IPS-18a (cell line): ENCODE results near the gene TNFRSF8.

Source experiments
- H3K27ac ChIP-seq: one replicate; pipeline ENCODE4 v1.5.1; 2013; ENCODE audit warnings: low read length
- H3K27me3 ChIP-seq: one replicate; pipeline ENCODE4 v1.6.1; 2013; ENCODE audit warnings: mild to moderate bottlenecking, low read length; ENCODE audit not compliant: control insufficient read depth, insufficient read depth
- H3K36me3 ChIP-seq: one replicate; pipeline ENCODE4 v1.6.1; 2013; ENCODE audit warnings: low read depth, low read length; ENCODE audit not compliant: control insufficient read depth
- H3K4me1 ChIP-seq: one replicate; pipeline ENCODE4 v1.6.1; 2013; ENCODE audit warnings: low read depth, low read length; ENCODE audit not compliant: control insufficient read depth
- H3K4me3 ChIP-seq: one replicate; pipeline ENCODE4 v1.5.1; 2013; ENCODE audit warnings: low read length
- H3K9ac ChIP-seq: one replicate; pipeline ENCODE4 v1.6.1; 2013; ENCODE audit warnings: mild to moderate bottlenecking, low read length, moderate library complexity
- H3K9me3 ChIP-seq: one replicate; pipeline ENCODE4 v1.6.1; 2013; ENCODE audit warnings: low read depth, low read length; ENCODE audit not compliant: control insufficient read depth

The TNFRSF8 gene

DNA sequence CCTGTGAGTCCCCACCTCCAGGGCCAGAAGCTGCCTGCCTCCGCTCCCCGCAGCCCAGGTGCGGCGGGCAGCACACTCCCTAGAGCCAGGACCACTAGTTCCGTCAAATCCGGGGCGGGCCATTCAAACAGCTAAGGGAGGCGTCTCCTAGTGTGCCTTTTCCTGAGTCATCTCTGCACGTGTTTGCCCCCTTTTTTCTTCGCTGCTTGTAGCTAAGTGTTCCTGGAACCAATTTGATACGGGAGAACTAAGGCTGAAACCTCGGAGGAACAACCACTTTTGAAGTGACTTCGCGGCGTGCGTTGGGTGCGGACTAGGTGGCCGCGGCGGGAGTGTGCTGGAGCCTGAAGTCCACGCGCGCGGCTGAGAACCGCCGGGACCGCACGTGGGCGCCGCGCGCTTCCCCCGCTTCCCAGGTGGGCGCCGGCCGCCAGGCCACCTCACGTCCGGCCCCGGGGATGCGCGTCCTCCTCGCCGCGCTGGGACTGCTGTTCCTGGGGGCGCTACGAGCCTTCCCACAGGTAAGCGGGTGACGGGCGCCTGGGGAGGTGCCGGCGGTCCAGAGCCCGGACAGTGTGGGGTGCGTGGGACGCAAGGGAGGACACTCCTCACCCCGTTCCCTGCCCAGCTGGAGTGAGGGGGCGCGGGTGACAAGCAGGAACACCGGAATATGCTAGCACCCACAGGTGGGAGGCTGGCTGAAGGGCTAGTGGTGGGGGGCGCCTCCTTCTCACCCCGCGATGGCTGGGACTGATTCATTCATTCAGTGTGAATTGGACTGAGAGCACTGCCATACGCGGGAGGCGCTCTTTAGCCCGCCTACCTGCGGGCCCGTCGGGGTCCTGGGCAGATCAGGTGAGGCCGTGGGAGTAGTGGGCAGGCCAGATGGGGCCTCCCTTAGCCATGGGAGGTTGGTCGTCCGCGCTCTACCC, at the start of gene TNFRSF8:
TSS of gene TNFRSF8 (plus strand) at position 163 of the 932 bp plus-strand sequence. CDS start at position 459, 296 bp downstream.
- Histone ChIP-seq H3K4me3 (peak within 1 kb of the TSS; percentile 70), H3K9me3 (no peaks in the 10 kb centered on the region), H3K9ac (peak within 1 kb of the TSS; percentile 65), H3K36me3 (no peaks in the 10 kb centered on the region), H3K27me3 (peaks cover 31% of the 10 kb centered on the region), H3K27ac (no peak within 1 kb of the TSS), H3K4me1 (peaks cover 35% of the 10 kb centered on the region)

DNA sequence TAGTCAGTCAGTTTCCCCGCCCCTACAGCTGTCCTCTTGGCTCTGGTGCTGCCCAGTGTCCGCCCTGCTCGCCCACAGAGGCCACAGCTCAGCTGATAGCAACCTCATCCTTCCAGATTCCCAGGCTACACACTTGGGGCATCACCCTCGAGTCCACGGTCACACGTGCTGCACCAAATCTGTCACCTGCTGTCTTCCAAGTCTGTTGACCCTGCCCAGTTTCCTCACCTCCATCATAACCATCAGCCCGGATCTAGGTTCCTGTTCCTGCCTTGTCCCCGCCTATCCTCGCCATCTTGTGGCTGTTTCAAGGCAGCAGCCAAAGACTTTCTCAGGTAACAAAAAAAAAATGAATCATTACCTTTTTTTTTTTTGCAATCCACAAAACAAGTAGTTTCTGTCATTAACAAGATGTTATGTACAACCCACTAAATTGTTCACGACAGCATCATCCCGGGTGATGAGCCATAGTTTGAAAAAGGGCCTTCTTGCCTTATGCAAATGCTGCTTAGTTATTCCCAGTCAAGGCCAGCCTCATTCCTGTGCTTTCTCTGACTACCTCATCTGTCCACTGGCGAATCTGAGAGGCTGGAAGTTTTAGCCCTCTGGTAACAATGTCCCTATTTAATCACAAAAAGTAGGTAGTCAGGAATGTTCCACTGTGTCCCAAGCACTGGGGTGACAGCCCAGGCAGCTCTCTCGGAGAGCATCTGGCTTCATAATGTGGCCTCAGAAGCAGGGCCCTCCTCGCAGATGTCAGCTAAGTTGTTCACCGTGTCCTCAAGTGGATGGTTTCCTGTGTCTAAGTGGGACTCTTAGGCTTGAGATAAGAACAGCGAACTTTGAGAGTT, 48.7 kb upstream of the TNFRSF8 start:
- H3K27ac ChIP-seq = no peak overlapping the region
- peaks cover 39% of the 10 kb centered on the region for H3K36me3 ChIP-seq
- no peaks in the 10 kb centered on the region for H3K27me3 ChIP-seq
- H3K4me1 ChIP-seq = no peaks in the 10 kb centered on the region
- H3K9ac ChIP-seq = no peak overlapping the region
- H3K4me3 ChIP-seq = no peak overlapping the region
- no peaks in the 10 kb centered on the region for H3K9me3 ChIP-seq

DNA sequence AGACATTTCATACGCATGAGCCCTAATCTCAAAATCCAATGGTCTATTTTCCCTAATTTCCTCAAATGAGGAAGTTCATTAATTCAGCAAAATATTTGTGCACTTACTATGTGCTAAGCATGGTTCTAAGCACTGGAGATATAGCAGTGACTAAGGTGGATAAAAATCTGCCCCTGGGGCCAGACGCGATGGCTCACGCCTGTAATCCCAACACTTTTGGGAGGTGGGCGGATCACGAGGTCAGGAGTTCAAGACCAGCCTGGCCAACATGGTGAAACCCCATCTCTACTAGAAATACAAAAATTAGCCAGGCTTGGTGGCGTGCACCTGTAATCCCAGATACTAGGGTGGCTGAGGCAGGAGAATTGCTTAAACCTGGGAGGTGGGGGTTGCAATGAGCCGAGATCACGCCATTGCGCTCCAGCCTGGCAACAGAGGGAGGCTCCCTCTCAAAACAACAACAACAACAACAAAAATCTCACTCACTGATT, 48.1 kb upstream of the TNFRSF8 start:
- Histone ChIP-seq H3K27me3 (no peaks in the 10 kb centered on the region), H3K36me3 (peaks cover 33% of the 10 kb centered on the region), H3K9me3 (no peaks in the 10 kb centered on the region), H3K27ac (no peak overlapping the region), H3K9ac (no peak overlapping the region), H3K4me3 (no peak overlapping the region), H3K4me1 (peaks cover 1% of the 10 kb centered on the region)

DNA sequence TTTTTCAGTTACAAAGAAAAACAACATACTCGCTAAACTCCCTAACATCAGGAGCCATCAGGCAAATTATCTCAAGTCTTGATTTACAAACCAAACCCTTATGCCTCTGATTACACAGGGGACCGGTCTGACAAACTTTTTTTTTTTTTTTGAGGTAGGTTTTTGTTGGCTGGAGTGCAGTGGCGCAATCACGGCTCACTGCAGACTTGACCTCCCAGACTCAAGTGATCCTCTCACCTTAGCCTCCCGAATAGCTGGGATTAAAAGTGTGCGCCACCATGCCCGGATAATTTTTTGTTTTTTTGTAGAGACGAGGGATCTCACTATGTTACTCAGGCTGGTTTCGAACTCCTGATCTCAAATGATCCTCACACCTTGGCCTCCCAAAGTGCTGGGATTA, 47.6 kb upstream of the TNFRSF8 start:
- Histone ChIP-seq H3K4me3 (no peak overlapping the region), H3K9ac (no peak overlapping the region), H3K36me3 (peaks cover 28% of the 10 kb centered on the region), H3K9me3 (no peaks in the 10 kb centered on the region), H3K4me1 (peaks cover 4% of the 10 kb centered on the region), H3K27me3 (no peaks in the 10 kb centered on the region), H3K27ac (no peak overlapping the region)

DNA sequence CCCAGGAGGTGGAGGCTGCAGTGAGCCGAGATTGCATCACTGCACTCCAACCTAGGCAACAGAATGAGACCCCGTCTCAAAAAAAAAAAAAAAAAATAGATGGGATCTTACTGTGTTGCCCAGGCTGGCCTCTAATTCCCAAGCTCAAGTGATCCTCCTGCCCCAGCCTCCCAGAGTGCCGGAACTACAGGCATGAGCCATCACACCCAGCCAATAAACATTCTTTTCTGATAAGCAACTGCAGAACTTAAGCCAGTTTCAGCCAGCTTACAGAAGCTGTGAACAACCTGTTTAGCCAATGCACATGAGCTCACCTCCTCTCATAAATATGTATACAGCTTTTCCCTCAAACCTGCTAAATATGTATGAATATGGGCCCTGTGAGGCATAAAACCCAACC, 46.9 kb upstream of the TNFRSF8 start:
- Histone ChIP-seq H3K27ac (no peak overlapping the region), H3K4me1 (peaks cover 4% of the 10 kb centered on the region), H3K36me3 (peaks cover 22% of the 10 kb centered on the region), H3K4me3 (no peak overlapping the region), H3K9me3 (no peaks in the 10 kb centered on the region), H3K9ac (no peak overlapping the region), H3K27me3 (no peaks in the 10 kb centered on the region)

DNA sequence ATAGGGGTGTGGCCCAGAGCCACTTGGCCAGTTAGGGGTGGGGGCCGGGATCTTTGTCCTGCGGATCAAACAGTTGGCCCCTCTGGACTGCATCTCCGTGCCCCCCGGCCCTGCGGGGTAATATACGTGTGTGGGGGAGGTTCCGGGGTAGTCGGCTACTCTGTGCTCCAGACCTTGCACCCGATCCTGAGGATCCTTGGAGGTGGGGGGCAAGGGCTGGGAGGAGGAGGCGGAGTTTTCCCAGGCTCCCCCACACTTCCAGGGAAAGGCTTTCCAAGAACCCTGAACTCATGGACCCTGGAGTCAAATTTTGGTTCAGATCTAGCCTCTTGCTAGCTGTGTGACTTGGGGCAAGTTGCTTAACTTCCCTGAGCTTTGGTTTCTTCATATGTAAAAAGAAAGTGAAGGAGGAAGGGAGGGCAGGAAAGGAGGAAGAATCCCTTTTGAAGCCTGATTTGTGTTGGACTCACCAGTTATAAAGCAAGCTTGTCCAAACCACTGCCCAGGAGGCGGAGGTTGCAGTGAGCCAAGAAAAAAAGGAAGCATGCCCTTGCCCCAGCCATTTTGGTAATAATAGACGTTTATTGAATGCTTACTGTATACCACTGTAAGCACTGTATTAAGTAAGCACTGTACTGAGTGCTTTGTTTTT, 43.1 kb upstream of the TNFRSF8 start:
- peak overlapping the region; percentile 69 for H3K9ac ChIP-seq
- H3K4me1 ChIP-seq = peaks cover 4% of the 10 kb centered on the region
- no peaks in the 10 kb centered on the region for H3K9me3 ChIP-seq
- peak overlapping the region; percentile 89 for H3K4me3 ChIP-seq
- peaks cover 15% of the 10 kb centered on the region for H3K36me3 ChIP-seq
- no peaks in the 10 kb centered on the region for H3K27me3 ChIP-seq
- peak overlapping the region; percentile 31 for H3K27ac ChIP-seq

DNA sequence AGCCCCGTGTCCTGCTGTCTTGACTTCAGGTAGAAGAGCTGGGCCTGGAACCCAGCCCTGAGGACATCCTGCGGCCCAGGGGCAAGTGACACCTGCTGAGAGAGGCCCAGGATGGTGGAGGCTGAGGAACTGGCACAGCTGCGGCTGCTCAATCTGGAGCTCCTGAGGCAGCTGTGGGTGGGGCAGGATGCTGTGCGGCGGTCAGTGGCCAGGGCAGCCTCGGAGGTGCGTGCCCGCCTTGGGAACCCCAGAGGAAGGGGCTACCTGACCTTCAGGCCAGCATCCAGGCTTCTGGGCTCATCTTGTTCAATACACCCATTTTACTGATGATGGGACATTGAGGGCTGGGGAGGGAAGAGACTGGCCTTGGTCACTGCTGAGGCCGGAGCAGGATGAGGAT, 41.5 kb upstream of the TNFRSF8 start:
- peaks cover 4% of the 10 kb centered on the region for H3K4me1 ChIP-seq
- no peak overlapping the region for H3K4me3 ChIP-seq
- peaks cover 26% of the 10 kb centered on the region for H3K36me3 ChIP-seq
- no peaks in the 10 kb centered on the region for H3K9me3 ChIP-seq
- H3K27me3 ChIP-seq = no peaks in the 10 kb centered on the region
- H3K27ac ChIP-seq = no peak overlapping the region
- no peak overlapping the region for H3K9ac ChIP-seq

DNA sequence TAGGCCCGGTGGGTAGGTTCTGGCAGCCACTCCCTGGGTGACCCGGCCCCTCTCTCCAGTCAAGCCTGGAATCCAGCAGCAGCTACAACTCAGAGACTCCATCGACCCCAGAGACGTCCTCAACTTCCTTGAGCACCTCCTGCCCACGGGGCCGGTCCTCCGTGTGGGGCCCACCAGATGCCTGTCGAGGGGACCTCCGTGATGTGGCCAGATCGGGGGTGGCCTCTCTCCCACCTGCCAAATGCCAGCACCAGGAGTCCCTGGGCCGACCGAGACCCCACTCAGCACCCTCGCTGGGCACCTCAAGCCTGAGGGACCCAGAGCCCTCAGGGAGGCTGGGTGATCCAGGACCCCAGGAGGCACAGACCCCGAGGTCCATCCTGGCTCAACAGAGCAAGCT, 41.1 kb upstream of the TNFRSF8 start:
- H3K27me3 ChIP-seq = no peaks in the 10 kb centered on the region
- no peak overlapping the region for H3K27ac ChIP-seq
- no peaks in the 10 kb centered on the region for H3K9me3 ChIP-seq
- no peak overlapping the region for H3K4me3 ChIP-seq
- peaks cover 4% of the 10 kb centered on the region for H3K4me1 ChIP-seq
- H3K9ac ChIP-seq = no peak overlapping the region
- peaks cover 30% of the 10 kb centered on the region for H3K36me3 ChIP-seq

DNA sequence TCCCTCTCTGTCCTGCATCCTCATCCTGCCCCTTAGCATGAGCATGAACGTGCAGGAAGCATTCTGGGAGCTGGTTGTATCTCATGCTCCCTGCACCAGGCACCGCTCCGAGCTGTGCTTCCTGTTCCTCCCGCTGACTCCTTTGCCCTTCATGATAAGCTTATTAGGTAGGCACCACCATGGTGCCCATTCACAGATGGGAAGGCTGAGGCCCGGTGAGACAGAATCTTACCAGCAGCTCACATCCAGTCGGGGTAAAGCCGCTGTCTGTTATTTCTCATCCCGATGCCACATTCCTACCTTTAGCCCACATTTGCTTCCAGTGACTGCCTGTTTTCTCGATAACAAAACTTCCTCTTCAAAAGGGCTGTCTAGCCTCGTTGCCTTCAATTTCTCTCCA, 36.5 kb upstream of the TNFRSF8 start:
- H3K4me3 ChIP-seq = no peak overlapping the region
- no peak overlapping the region for H3K9ac ChIP-seq
- no peak overlapping the region for H3K27ac ChIP-seq
- H3K4me1 ChIP-seq = no peaks in the 10 kb centered on the region
- H3K27me3 ChIP-seq = no peaks in the 10 kb centered on the region
- H3K9me3 ChIP-seq = no peaks in the 10 kb centered on the region
- H3K36me3 ChIP-seq = peaks cover 60% of the 10 kb centered on the region

DNA sequence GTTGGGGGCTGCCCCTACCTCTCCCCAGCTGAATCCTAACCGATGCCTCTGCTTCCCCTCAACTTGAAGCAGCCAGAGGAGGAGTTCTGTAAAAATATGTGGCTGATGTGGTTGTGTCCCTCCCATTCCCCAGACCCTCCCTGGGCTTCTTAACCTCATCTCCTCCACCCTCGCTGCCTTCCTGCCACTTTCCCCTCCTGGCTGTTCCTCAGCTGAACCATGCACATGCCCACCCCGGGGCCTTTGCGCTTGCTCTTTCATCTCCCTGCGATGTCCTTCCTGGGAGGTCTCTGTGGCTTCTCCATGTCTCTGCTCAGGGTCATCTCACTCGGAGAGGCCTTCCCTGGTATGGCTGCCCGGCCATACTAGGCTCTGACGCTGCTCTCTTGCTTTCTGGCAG, 34.9 kb upstream of the TNFRSF8 start:
- Histone ChIP-seq H3K4me3 (no peak overlapping the region), H3K9ac (no peak overlapping the region), H3K4me1 (no peaks in the 10 kb centered on the region), H3K27me3 (no peaks in the 10 kb centered on the region), H3K36me3 (peaks cover 53% of the 10 kb centered on the region), H3K27ac (no peak overlapping the region), H3K9me3 (no peaks in the 10 kb centered on the region)

DNA sequence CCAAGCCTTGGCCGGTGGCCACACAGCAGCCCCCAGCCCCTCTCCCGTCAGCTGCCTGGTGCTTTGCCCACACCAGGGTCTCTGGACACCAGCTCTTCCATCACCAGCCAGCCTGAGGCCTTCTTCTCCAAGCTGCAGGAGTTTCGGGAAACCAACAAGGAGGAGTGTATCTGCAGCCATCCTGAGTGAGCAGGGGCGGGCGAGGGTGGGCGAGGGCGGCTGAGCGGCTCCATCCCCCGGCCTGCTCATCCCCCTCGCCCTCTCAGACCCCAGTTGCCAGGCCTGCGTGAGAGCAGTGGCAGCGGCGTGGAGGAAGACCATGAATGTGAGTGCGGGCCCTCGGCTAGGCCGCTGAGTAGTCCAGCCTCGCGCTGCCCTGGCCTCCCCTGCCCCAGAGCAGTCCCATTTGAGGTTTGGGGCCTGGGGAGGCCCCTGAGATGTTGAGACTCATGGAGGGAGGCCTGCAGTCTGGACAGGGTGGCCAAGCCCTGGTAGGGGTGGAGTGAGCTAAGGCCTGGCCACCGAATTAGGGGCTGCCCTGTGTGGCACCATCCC, 34.1 kb upstream of the TNFRSF8 start:
- no peak overlapping the region for H3K4me3 ChIP-seq
- H3K9me3 ChIP-seq = no peaks in the 10 kb centered on the region
- H3K27ac ChIP-seq = no peak overlapping the region
- H3K4me1 ChIP-seq = no peaks in the 10 kb centered on the region
- no peaks in the 10 kb centered on the region for H3K27me3 ChIP-seq
- H3K9ac ChIP-seq = no peak overlapping the region
- H3K36me3 ChIP-seq = peaks cover 52% of the 10 kb centered on the region
